Loucy (cell line): ENCODE data around the gene AGK.

Experiments used
- EZH2phosphoT487 ChIP-seq: fragments of 200-600 bp; IDR thresholded peaks from 2 replicates; pipeline ENCODE4 v1.6.1; 2018; ENCODE audit warnings: antibody characterized with exemption, mild to moderate bottlenecking, moderate library complexity, borderline replicate concordance
- TF ChIP-seq, protein P1 (sequence below): fragments of 200-600 bp; sonication (generic); conservative IDR thresholded peaks from 2 replicates; pipeline ENCODE4 v1.5.1; 2014; ENCODE audit warnings: mild to moderate bottlenecking, antibody characterized with exemption, low read length

- TF ChIP-seq, protein P1, sequence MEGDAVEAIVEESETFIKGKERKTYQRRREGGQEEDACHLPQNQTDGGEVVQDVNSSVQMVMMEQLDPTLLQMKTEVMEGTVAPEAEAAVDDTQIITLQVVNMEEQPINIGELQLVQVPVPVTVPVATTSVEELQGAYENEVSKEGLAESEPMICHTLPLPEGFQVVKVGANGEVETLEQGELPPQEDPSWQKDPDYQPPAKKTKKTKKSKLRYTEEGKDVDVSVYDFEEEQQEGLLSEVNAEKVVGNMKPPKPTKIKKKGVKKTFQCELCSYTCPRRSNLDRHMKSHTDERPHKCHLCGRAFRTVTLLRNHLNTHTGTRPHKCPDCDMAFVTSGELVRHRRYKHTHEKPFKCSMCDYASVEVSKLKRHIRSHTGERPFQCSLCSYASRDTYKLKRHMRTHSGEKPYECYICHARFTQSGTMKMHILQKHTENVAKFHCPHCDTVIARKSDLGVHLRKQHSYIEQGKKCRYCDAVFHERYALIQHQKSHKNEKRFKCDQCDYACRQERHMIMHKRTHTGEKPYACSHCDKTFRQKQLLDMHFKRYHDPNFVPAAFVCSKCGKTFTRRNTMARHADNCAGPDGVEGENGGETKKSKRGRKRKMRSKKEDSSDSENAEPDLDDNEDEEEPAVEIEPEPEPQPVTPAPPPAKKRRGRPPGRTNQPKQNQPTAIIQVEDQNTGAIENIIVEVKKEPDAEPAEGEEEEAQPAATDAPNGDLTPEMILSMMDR = no peak
- TF ChIP-seq EZH2phosphoT487 = no peak
These were observed 35.3 kb upstream of the AGK start for GRCh38 chr7:141515941-141516340.
